Keratinocyte (primary cell): ENCODE results near the gene BBIP1. TPM values are rescaled to one million over a fixed set of nuclear protein-coding genes. Genes with fewer than 3 reads are reported as not detected.

Source experiments
- DNase-seq: peaks from one replicate; pipeline ENCODE4 v3.0.0-alpha.2; 2011; ENCODE audit warnings: low read depth, missing footprints, low spot score
- FAIRE-seq: peaks from 2 replicates; lab custom pipeline; 2011; peaks lifted over from hg19 to GRCh38; lab: Jason Lieb, UNC
- H2AFZ ChIP-seq: 2 replicates; pipeline ENCODE4 v1.6.0; 2012; ENCODE audit warnings: low read length, control low read depth, inconsistent platforms; ENCODE audit not compliant: control insufficient read depth
- H3K27ac ChIP-seq: 2 replicates; pipeline ENCODE4 v1.5.1; 2011; ENCODE audit warnings: low read length; ENCODE audit not compliant: control insufficient read depth, insufficient read depth
- H3K27me3 ChIP-seq: 3 replicates; pipeline ENCODE4 v1.6.0; 2011; ENCODE audit warnings: low read length; ENCODE audit not compliant: control insufficient read depth, insufficient read depth; ENCODE audit errors: extremely low read depth
- H3K36me3 ChIP-seq, 2 experiments: 2 replicates in 1 of 2; 3 replicates in 1 of 2; pipeline ENCODE4 v1.5.1; 2011; ENCODE audit warnings: low read length in 2 of 2, mild to moderate bottlenecking in 1 of 2; ENCODE audit not compliant: control insufficient read depth in 2 of 2, insufficient read depth in 2 of 2; ENCODE audit errors: extremely low read depth in 1 of 2
- H3K4me1 ChIP-seq: 3 replicates; pipeline ENCODE4 v1.5.1; 2011; ENCODE audit warnings: low read length; ENCODE audit not compliant: control insufficient read depth, insufficient read depth; ENCODE audit errors: extremely low read depth
- H3K4me2 ChIP-seq: 3 replicates; pipeline ENCODE4 v1.6.0; 2011; ENCODE audit warnings: low read depth, low read length; ENCODE audit not compliant: control insufficient read depth, insufficient read depth; ENCODE audit errors: extremely low read depth
- H3K4me3 ChIP-seq, 3 experiments: fragments of 200-600 bp in 1 of 3; sonication (generic) in 1 of 3; 2 replicates in 2 of 3; 3 replicates in 1 of 3; pipeline ENCODE4 v1.5.1; 2011 to 2016; ENCODE audit warnings: low read length in 3 of 3, mild to moderate bottlenecking in 3 of 3, control low read depth in 2 of 3, inconsistent platforms in 1 of 3, low read depth in 1 of 3, mixed read lengths in 1 of 3, mixed run types in 1 of 3, moderate library complexity in 1 of 3; ENCODE audit not compliant: control insufficient read depth in 2 of 3, insufficient read depth in 2 of 3; ENCODE audit errors: extremely low read depth in 1 of 3
- H3K79me2 ChIP-seq: 2 replicates; pipeline ENCODE4 v1.6.0; 2012; ENCODE audit warnings: low read length; ENCODE audit not compliant: control insufficient read depth, insufficient read depth
- H3K9ac ChIP-seq: 3 replicates; pipeline ENCODE4 v1.6.0; 2011; ENCODE audit warnings: low read length; ENCODE audit not compliant: control insufficient read depth, insufficient read depth; ENCODE audit errors: extremely low read depth
- H3K9me1 ChIP-seq: 3 replicates; pipeline ENCODE4 v1.6.0; 2011; ENCODE audit warnings: low read length; ENCODE audit not compliant: control insufficient read depth, insufficient read depth; ENCODE audit errors: extremely low read depth
- H3K9me3 ChIP-seq: 2 replicates; pipeline ENCODE4 v1.5.1; 2012; ENCODE audit warnings: low read depth, low read length; ENCODE audit not compliant: control insufficient read depth
- H4K20me1 ChIP-seq: 3 replicates; pipeline ENCODE4 v1.6.0; 2011; ENCODE audit warnings: low read length; ENCODE audit not compliant: control insufficient read depth, insufficient read depth; ENCODE audit errors: extremely low read depth
- CTCF ChIP-seq, 3 experiments: IDR thresholded peaks in 1 of 3; conservative IDR thresholded peaks in 1 of 3; optimal IDR thresholded peaks in 1 of 3; 2 replicates in 2 of 3; 3 replicates in 1 of 3; pipeline versions ENCODE3 to v1.5.1; 2011; ENCODE audit warnings: low read length in 3 of 3, mild to moderate bottlenecking in 3 of 3, moderate library complexity in 2 of 3, control low read depth in 1 of 3, inconsistent platforms in 1 of 3; ENCODE audit not compliant: insufficient read depth in 2 of 3; ENCODE audit errors: extremely low read depth in 1 of 3
- EZH2 ChIP-seq: IDR thresholded peaks from one replicate; pipeline ENCODE4 v1.6.1; 2012; ENCODE audit warnings: inconsistent platforms, mild to moderate bottlenecking, low read length, moderate library complexity
- dilution Hi-C: fragments of 300-500 bp; cut with MboI; formaldehyde crosslinking; loops from one replicate; pipeline ENCODE4 v1.7.0; 2020; ENCODE audit warnings: low sequenced_read_pairs; ENCODE audit not compliant: extremely low pct_ligation_motif_present
- polyA plus RNA-seq, 5 experiments: library from polyadenylated mRNA; depleted of rRNA in 3 of 5; stranded (reverse) in 3 of 5; stranded (forward) in 1 of 5; unstranded in 1 of 5; fragments of >200 nt; gene quantifications; 1 replicate in 1 of 5; 2 replicates in 3 of 5; 3 replicates in 1 of 5; pipeline versions ENCODE4 v1.2.1 to v1.2.3, GENCODE V29; 2011 to 2012; ENCODE audit warnings: missing spikeins in 2 of 5, low read depth in 1 of 5, low replicate concordance in 1 of 5

The BBIP1 gene
- polyA plus RNA-seq, 1 donor (not counting 4 experiments of a cell fraction or from before 2014, with no cell fraction given), result 30.4 TPM

- H3K9ac ChIP-seq, result no peak overlapping the region
- TF ChIP-seq CTCF (optimal IDR thresholded peaks at IDR 0.05 in 1 of 3, IDR thresholded peaks at IDR 0.05 in 1 of 3, conservative IDR thresholded peaks at IDR 0.05 in 1 of 3; ENCODE audit: extremely low read depth in 1 of 3, insufficient read depth in 2 of 3, low read length in 3 of 3) (no peak), EZH2 (no peak)
- no peak overlapping the region for H3K27ac ChIP-seq
- H3K27me3 ChIP-seq, result no peaks in the 10 kb centered on the region
- no peaks in the 10 kb centered on the region for H3K9me1 ChIP-seq
- H3K79me2 ChIP-seq, result no peaks in the 10 kb centered on the region
- H3K4me1 ChIP-seq, result no peaks in the 10 kb centered on the region
- DNase-seq (no peak), FAIRE-seq (no peak)
- H4K20me1 ChIP-seq, result no peaks in the 10 kb centered on the region
- H3K9me3 ChIP-seq, result no peaks in the 10 kb centered on the region
- H3K36me3 ChIP-seq, result peaks cover 0 to 13% of the 10 kb centered on the region in 2 experiments
- no peak overlapping the region for H3K4me2 ChIP-seq
- no peak overlapping the region for H2AFZ ChIP-seq
- dilution Hi-C loops, result loop anchor here (25.0 kb wide), 1 partner anchor 570 kb away; the partner anchor contains the start of gene SMNDC1
- H3K4me3 ChIP-seq, result no peak overlapping the region
These were observed 37.1 kb downstream of the BBIP1 start for GRCh38 chr10:110881905-110882304.

- Histone ChIP-seq H3K4me2 (no peak overlapping the region), H3K36me3 (peaks cover 0 to 11% of the 10 kb centered on the region in 2 experiments), H3K27ac (no peak overlapping the region), H3K79me2 (no peaks in the 10 kb centered on the region), H3K9me1 (no peaks in the 10 kb centered on the region), H3K27me3 (no peaks in the 10 kb centered on the region), H4K20me1 (no peaks in the 10 kb centered on the region), H3K4me3 (no peak overlapping the region), H3K9ac (no peak overlapping the region), H3K4me1 (no peaks in the 10 kb centered on the region), H3K9me3 (no peaks in the 10 kb centered on the region), H2AFZ (no peak overlapping the region)
- FAIRE-seq, result no peak
- TF ChIP-seq CTCF (optimal IDR thresholded peaks at IDR 0.05 in 1 of 3, IDR thresholded peaks at IDR 0.05 in 1 of 3, conservative IDR thresholded peaks at IDR 0.05 in 1 of 3; ENCODE audit: extremely low read depth in 1 of 3, insufficient read depth in 2 of 3, low read length in 3 of 3) (no peak), EZH2 (no peak)
- DNase-seq, result no peak
- dilution Hi-C loops, result loop anchor here (25.0 kb wide), 1 partner anchor 569 kb away; the partner anchor contains the start of gene SMNDC1
These were observed 37.7 kb downstream of the BBIP1 start for GRCh38 chr10:110881247-110881646.
